Mesodermal cell (in vitro differentiated cells): ENCODE measurements around the gene FOXL1.

Source experiments
- H3K27ac ChIP-seq: 2 replicates; pipeline ENCODE4 v1.7.0; 2013; ENCODE audit warnings: mild to moderate bottlenecking, low read depth, low read length, moderate library complexity; ENCODE audit not compliant: severe bottlenecking
- H3K36me3 ChIP-seq: 2 replicates; pipeline ENCODE4 v1.7.1; 2013; ENCODE audit warnings: mild to moderate bottlenecking, low read length, moderate library complexity; ENCODE audit not compliant: control insufficient read depth, insufficient read depth
- H3K4me1 ChIP-seq: one replicate; pipeline ENCODE4 v1.7.1; 2013; ENCODE audit warnings: mild to moderate bottlenecking, low read length; ENCODE audit not compliant: insufficient read depth, control insufficient read depth, poor library complexity, severe bottlenecking
- H3K4me3 ChIP-seq: 2 replicates; pipeline ENCODE4 v1.7.0; 2013; ENCODE audit warnings: low read length, control low read depth, mild to moderate bottlenecking; ENCODE audit not compliant: insufficient read depth, poor library complexity, severe bottlenecking; ENCODE audit errors: extremely low read depth
- H3K9me3 ChIP-seq: 2 replicates; pipeline ENCODE4 v1.7.1; 2013; ENCODE audit warnings: mild to moderate bottlenecking, low read length, moderate library complexity; ENCODE audit not compliant: control insufficient read depth
- WGBS, 2 experiments: methylation state at CpG; one replicate each; pipeline ENCODE4 v1.1.5; 2013; ENCODE audit warnings: missing lambda C conversion rate in 2 of 2; ENCODE audit not compliant: insufficient coverage in 2 of 2; 5-methylcytosine and 5-hydroxymethylcytosine counted together

The FOXL1 gene

DNA sequence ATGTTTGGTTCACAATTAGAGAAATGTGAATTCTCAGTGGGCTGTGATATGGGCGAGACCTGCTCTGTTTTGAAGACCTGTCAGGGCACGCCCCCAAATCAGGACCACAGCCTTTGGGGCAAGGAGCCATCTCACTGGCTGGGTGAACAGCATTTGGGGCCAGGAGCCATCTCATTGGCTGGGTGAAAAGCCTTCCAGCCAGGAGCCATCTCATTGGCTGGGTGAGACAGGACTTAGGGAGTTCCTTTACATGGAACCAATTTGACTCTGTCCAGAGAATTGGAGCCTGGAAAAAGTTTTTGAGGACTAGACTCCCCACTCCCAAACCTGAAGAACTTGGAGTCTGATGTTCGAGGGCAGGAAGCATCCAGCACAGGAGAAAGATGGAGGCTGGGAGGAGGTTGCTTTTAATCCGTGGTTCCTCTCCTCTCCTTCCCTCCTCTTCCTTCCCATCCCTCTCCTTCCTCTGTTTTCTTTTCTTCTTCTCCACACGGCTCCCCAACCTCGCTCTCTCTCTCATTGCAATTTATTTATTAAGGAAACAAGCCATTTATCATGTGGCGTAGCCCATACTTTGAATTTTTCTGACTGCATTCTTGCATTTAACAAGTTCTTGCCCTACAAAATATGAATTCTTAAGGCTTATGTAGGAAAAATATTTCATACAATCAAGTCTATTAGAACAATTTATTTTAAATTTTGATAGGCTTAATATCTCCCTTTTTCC is 19.7 kb downstream of the FOXL1 start:
- no peaks in the 10 kb centered on the region for H3K4me1 ChIP-seq
- no peaks in the 10 kb centered on the region for H3K36me3 ChIP-seq
- no peak overlapping the region for H3K4me3 ChIP-seq
- WGBS, 2 experiments = 92 to 98% methylated on average over 2 of the region's 7 CpGs
- no peak overlapping the region for H3K27ac ChIP-seq
- no peaks in the 10 kb centered on the region for H3K9me3 ChIP-seq

- Histone ChIP-seq H3K36me3 (no peaks in the 10 kb centered on the region), H3K4me3 (no peak overlapping the region), H3K27ac (no peak overlapping the region), H3K9me3 (peaks cover under 1% of the 10 kb centered on the region), H3K4me1 (no peaks in the 10 kb centered on the region)
- 91 to 95% methylated on average over 13 to 17 of the region's 22 CpGs for WGBS, 2 experiments
Measured at GRCh38 chr16:86598607-86599565, 20.5 kb downstream of the FOXL1 start.

GRCh38 chr16:86601356-86601755 is 23.0 kb downstream of the FOXL1 start:
- H3K36me3 ChIP-seq = no peaks in the 10 kb centered on the region
- H3K4me1 ChIP-seq = no peaks in the 10 kb centered on the region
- H3K27ac ChIP-seq = no peak overlapping the region
- H3K4me3 ChIP-seq = no peak overlapping the region
- WGBS, 2 experiments = 80 to 90% methylated on average over 2 of the region's 2 CpGs
- peaks cover 7% of the 10 kb centered on the region for H3K9me3 ChIP-seq

DNA sequence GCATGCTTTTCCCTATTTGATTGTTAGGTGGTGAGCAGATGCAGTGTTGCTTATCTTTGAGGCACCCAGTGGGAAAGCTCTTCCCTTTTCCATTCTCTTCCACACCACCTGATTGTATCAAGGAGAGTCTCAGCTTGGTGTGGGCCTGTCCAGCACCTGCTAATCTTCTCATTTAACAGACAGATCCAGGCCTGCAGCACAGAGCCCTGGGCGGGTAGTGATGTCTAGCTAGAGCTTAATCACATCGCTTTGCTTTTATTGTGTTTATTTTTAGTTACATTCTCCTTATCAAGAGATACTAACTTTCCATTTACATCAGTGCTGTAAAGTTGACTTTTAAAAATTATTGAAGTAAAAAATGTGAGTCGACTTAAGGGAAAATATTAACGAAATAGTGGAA is 24.2 kb downstream of the FOXL1 start:
- peaks cover 7% of the 10 kb centered on the region for H3K9me3 ChIP-seq

DNA sequence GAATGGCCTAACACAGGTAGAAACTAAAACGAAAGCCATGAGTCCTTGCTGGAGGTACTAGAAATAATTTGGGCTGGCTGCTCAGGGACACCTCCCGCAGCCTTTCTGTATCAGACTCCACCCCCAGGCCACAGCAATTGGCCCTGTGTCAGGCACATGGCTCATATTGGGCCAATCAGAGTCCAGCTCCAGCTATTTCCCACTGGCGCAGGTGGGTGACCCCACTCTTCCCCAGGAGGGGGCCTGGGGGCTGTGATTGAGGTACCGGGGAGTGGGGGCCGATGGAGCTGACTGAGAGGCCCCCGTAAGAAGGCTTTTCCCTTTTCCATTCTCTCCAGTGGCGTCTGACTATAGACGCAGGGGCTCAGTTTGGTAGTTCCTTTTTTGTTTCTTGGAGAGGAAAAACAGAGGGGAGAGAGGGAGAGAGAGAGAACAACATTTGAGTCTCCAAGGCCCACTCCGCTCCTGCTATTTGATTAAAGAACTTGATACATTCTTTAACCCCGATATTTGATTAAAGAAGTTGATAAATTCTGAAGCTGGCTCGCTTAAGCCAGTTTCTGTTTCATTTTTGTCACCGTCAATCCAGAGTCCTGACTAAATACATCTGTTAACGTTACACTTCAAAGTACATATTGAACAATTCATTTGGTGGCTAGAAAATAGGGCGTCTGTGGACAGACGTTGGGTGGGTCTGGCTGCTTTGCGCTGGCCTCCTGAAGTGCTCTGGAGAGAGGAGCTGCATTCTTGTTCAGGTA is 26.3 kb downstream of the FOXL1 start:
- peaks cover 7% of the 10 kb centered on the region for H3K9me3 ChIP-seq
- H3K27ac ChIP-seq = no peak overlapping the region
- no peaks in the 10 kb centered on the region for H3K36me3 ChIP-seq
- peaks cover 16% of the 10 kb centered on the region for H3K4me1 ChIP-seq
- H3K4me3 ChIP-seq = no peak overlapping the region
- WGBS, 2 experiments = 90 to 94% methylated on average over 6 to 7 of the region's 16 CpGs

More for the DNA sequence above, 24.2 kb downstream of the FOXL1 start:
- H3K4me3 ChIP-seq = no peak overlapping the region
- no peak overlapping the region for H3K27ac ChIP-seq
- no peaks in the 10 kb centered on the region for H3K4me1 ChIP-seq
- H3K36me3 ChIP-seq = no peaks in the 10 kb centered on the region
- 90 to 94% methylated on average over 2 of the region's 4 CpGs for WGBS, 2 experiments

GRCh38 chr16:86605950-86606349 is 27.6 kb downstream of the FOXL1 start:
- 93 to 100% methylated on average over 3 of the region's 3 CpGs for WGBS, 2 experiments
- H3K9me3 ChIP-seq = peaks cover 7% of the 10 kb centered on the region
- H3K27ac ChIP-seq = no peak overlapping the region
- H3K4me3 ChIP-seq = no peak overlapping the region
- no peaks in the 10 kb centered on the region for H3K36me3 ChIP-seq
- H3K4me1 ChIP-seq = peaks cover 26% of the 10 kb centered on the region

DNA sequence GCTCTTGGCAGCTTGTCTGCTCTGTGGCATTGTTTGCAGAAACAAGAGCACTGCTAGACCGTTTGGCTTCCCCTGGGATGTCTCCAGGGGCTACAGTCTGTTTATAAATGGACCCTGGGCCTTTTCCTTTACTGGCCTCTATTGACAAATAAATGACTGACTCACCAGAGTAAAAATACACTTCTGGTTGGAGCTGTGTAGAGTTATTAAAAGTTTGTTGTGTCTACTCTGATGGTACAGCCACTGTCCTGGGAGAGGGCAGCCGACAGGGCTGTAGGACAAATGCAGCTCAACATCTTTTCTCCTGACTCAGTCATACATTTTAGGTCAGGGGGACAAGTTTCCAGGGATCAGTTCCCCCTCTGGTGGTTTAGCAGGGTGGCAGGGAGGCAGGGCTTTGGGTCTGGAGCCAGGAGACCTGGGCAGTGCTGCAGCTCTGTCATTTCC is 30.0 kb downstream of the FOXL1 start:
- Histone ChIP-seq H3K4me3 (no peak overlapping the region), H3K36me3 (no peaks in the 10 kb centered on the region), H3K27ac (peak overlapping the region; percentile 68), H3K4me1 (peaks cover 32% of the 10 kb centered on the region), H3K9me3 (peaks cover 7% of the 10 kb centered on the region)
- 71 to 81% methylated on average over 2 of the region's 2 CpGs for WGBS, 2 experiments

DNA sequence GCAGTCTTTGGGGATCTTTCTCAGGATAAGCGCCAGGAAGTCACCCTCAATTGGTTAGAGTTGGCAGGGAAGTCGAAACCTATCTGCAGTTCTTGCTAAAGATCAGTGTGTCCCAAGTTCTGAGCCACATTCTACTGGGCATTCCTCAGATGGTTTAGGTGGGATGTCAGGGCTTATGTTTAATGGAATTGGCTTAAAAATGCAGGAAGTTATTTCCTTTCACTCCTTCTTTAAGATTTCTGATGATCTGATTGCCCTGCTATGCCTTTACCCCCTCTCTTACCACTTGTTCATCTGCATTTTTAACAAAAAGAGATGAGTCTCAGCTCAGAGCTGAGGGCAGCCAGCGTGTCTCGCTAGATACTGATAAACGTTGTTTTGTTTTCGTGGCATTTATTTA is 30.8 kb downstream of the FOXL1 start:
- Histone ChIP-seq H3K4me1 (peaks cover 33% of the 10 kb centered on the region), H3K36me3 (no peaks in the 10 kb centered on the region), H3K9me3 (peaks cover 5% of the 10 kb centered on the region), H3K27ac (peak overlapping the region; percentile 88), H3K4me3 (no peak overlapping the region)
- WGBS, 2 experiments = 82 to 84% methylated on average over 5 to 6 of the region's 6 CpGs

GRCh38 chr16:86609661-86610060 is 31.3 kb downstream of the FOXL1 start:
- Histone ChIP-seq H3K27ac (peak overlapping the region; percentile 88), H3K36me3 (no peaks in the 10 kb centered on the region), H3K9me3 (no peaks in the 10 kb centered on the region), H3K4me3 (no peak overlapping the region), H3K4me1 (peaks cover 36% of the 10 kb centered on the region)
- 86 to 89% methylated on average over 7 to 10 of the region's 10 CpGs for WGBS, 2 experiments

- H3K27ac ChIP-seq = no peak overlapping the region
- peaks cover 39% of the 10 kb centered on the region for H3K4me1 ChIP-seq
- no peak overlapping the region for H3K4me3 ChIP-seq
- H3K9me3 ChIP-seq = no peaks in the 10 kb centered on the region
- H3K36me3 ChIP-seq = no peaks in the 10 kb centered on the region
- 94 to 95% methylated on average over 16 to 18 of the region's 18 CpGs for WGBS, 2 experiments
Measured at GRCh38 chr16:86610779-86611524, 32.6 kb downstream of the FOXL1 start.
